ENCODE data around the gene KNL1.
"Not testable (repeated sequence)": the region's sequence is repeated elsewhere in the genome, so short reads cannot be mapped to it uniquely, and the experiment has no call there.

KNL1 gene

GRCh38 chr15:40562691-40563090 is 31.4 kb upstream of the KNL1 start:
- Histone ChIP-seq H3K36me3 (ENCODE audit: insufficient read depth, low read length) (peaks cover 4% of the 10 kb centered on the region; the same call in 1 of the 2 replicates), H3K4me3 (no peak overlapping the region), H3K27ac (no peak overlapping the region), H3K9me3 (ENCODE audit: low read depth, low read length) (no peaks in the 10 kb centered on the region), H3K9ac (ENCODE audit: insufficient read length) (no peak overlapping the region)
- DNase-seq (ENCODE audit: low read depth, low spot score) = no peak
- TF ChIP-seq POLR2AphosphoS5 (IDR thresholded peaks at IDR 0.05; ENCODE audit: borderline replicate concordance, low read depth, low read length) (no peak), FOXP2 (optimal IDR thresholded peaks at IDR 0.05; ENCODE audit: control extremely low read depth, extremely low read length, insufficient read depth) (no peak), EZH2 (IDR thresholded peaks at IDR 0.05) (no peak)

DNA sequence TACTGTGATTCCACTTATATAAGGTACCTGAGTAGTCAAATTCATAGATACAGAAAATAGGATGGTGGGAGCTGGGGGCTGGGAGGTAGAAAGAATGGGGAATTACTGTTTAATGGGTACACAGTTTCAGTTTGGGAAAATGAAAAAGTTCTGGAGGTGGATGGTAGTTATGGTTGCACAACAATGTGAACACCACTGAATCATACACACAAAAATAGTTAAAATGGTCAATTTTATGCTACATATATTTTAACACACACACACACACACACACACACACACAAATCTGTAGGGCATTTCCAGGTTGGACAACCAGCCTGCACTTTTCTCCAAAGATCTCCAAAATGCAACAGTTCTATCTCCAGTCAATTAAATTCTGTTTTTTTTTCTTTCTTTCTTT is 30.6 kb upstream of the KNL1 start:
- TF ChIP-seq POLR2AphosphoS5 (IDR thresholded peaks at IDR 0.05; ENCODE audit: borderline replicate concordance, low read depth, low read length) = no peak
- no peak for TF ChIP-seq FOXP2 (optimal IDR thresholded peaks at IDR 0.05; ENCODE audit: control extremely low read depth, extremely low read length, insufficient read depth)
- no peak for TF ChIP-seq EZH2 (IDR thresholded peaks at IDR 0.05)
- H3K9ac ChIP-seq (ENCODE audit: insufficient read length) = no peak overlapping the region
- peaks cover 4% of the 10 kb centered on the region; the same call in 1 of the 2 replicates for H3K36me3 ChIP-seq (ENCODE audit: insufficient read depth, low read length)
- H3K27ac ChIP-seq = no peak overlapping the region
- H3K4me3 ChIP-seq = no peak overlapping the region
- H3K9me3 ChIP-seq (ENCODE audit: low read depth, low read length) = no peaks in the 10 kb centered on the region
- DNase-seq (ENCODE audit: low read depth, low spot score) = no peak

- TF ChIP-seq POLR2AphosphoS5 (IDR thresholded peaks at IDR 0.05; ENCODE audit: borderline replicate concordance, low read depth, low read length) = peak; percentile 78
- TF ChIP-seq FOXP2 (optimal IDR thresholded peaks at IDR 0.05; ENCODE audit: control extremely low read depth, extremely low read length, insufficient read depth) = no peak
- H3K36me3 ChIP-seq (ENCODE audit: insufficient read depth, low read length) = peaks cover 4% of the 10 kb centered on the region; the same call in 1 of the 2 replicates
- H3K9me3 ChIP-seq (ENCODE audit: low read depth, low read length) = no peaks in the 10 kb centered on the region
- peak; percentile 87 for DNase-seq (ENCODE audit: low read depth, low spot score)
- no peak within 1 kb of the TSS for H3K27ac ChIP-seq
- H3K9ac ChIP-seq (ENCODE audit: insufficient read length) = peak within 1 kb of the TSS; percentile 85
- peak within 1 kb of the TSS; percentile 99 for H3K4me3 ChIP-seq
Observed at GRCh38 chr15:40564591-40565332, 29.3 kb upstream of the KNL1 start, which contains the start of gene CCDC32. Gene CCDC32, minus strand, starts transcription at chr15:40565042. Its CDS starts 2,027 bp downstream, at chr15:40563015.

DNA sequence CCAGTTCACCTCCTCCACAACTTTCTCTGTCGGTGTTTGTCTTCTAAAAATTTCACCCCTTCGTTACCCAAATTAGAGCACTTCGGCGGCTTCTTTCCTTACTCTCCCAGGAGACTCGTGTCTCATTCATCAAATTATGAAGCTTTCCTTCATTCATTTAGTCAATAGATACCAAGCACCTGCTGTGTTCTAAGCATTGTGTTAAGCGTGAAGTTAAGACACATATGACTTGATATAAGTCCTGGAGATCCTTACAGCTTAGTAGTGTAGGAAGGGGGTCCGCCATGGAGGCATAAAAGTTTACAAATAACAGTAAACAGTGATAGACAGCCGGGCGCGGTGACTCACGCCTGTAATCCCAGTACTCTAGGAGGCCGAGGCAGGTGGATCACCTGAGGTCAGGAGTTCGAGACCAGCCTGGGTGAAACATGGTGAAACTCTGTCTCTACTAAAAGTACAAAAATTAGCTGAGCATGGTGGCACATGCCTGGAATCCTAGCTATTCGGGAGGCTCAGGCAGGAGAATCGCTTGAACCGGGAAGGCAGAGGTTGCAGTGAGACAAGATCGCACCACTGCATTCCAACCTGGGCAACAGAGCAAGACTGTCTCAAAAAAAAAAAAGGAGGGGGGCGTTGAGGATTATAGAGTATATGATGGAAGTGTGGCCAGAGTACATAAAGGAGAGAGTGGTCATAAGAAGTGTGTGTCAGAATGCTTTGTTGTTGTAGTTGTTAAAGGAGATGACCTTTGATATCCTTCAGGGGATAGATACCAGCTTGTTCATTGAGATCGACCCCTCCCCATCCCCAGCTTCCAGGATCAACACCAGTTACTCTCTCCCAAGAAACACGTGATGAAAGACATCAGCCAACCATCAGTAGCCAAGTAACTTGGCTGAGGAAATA is 28.5 kb upstream of the KNL1 start:
- no peak for DNase-seq (ENCODE audit: low read depth, low spot score)
- no peak overlapping the region for H3K9ac ChIP-seq (ENCODE audit: insufficient read length)
- H3K4me3 ChIP-seq = peak overlapping the region; percentile 99
- H3K9me3 ChIP-seq (ENCODE audit: low read depth, low read length) = no peaks in the 10 kb centered on the region
- TF ChIP-seq POLR2AphosphoS5 (IDR thresholded peaks at IDR 0.05; ENCODE audit: borderline replicate concordance, low read depth, low read length) = no peak
- TF ChIP-seq FOXP2 (optimal IDR thresholded peaks at IDR 0.05; ENCODE audit: control extremely low read depth, extremely low read length, insufficient read depth) = no peak
- no peak for TF ChIP-seq EZH2 (IDR thresholded peaks at IDR 0.05)
- peaks cover 4% of the 10 kb centered on the region; the same call in 1 of the 2 replicates for H3K36me3 ChIP-seq (ENCODE audit: insufficient read depth, low read length)
- no peak overlapping the region for H3K27ac ChIP-seq

GRCh38 chr15:40567111-40567510 is 26.9 kb upstream of the KNL1 start:
- Histone ChIP-seq H3K4me3 (no peak overlapping the region), H3K36me3 (ENCODE audit: insufficient read depth, low read length) (peaks cover 9% of the 10 kb centered on the region; the same call in 1 of the 2 replicates), H3K27ac (no peak overlapping the region), H3K9me3 (ENCODE audit: low read depth, low read length) (no peaks in the 10 kb centered on the region), H3K9ac (ENCODE audit: insufficient read length) (no peak overlapping the region)
- DNase-seq (ENCODE audit: low read depth, low spot score) = no peak
- TF ChIP-seq FOXP2 (optimal IDR thresholded peaks at IDR 0.05; ENCODE audit: control extremely low read depth, extremely low read length, insufficient read depth) (no peak), EZH2 (IDR thresholded peaks at IDR 0.05) (no peak), POLR2AphosphoS5 (IDR thresholded peaks at IDR 0.05; ENCODE audit: borderline replicate concordance, low read depth, low read length) (no peak)

DNA sequence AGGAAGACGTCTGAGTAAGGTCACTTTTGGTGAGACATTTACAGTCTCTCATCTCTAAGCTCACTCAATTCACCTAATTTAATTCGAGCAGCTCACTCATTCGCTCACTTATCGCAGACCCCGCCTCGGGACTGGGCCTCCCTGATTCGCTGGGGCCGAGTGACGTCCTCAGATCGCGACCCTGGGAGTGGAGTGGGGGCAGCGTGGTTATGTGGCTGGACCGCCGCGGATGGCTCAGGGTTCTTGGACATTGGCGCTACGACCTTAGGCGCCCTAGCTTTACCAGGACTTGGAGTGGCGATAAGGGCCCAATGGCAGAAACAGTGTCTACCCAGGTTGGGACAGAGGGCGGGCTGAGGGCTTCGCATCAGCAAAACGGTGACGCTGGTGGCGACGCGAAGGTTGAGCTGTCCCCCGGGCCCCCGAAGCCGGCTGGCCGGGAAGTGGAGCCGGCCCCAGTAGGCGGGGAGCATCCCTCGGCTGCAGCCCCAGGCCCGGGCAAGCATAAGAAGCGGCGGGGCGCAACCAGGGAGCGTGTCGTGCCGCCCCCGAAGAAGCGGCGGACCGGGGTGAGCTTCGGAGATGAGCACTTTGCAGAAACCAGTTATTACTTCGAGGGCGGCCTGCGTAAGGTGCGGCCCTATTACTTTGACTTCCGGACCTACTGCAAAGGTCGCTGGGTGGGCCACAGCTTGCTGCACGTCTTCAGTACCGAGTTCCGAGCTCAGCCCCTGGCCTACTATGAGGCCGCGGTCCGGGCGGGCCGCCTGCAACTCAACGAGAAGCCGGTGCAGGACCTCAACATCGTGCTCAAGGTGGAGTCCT is 24.7 kb upstream of the KNL1 start, which contains the start of gene RPUSD2:
RPUSD2 (plus strand) TSS at position 171 of the 825 bp plus-strand sequence; CDS start at position 210, 39 bp downstream.
- Histone ChIP-seq H3K4me3 (peak within 1 kb of the TSS; percentile 86), H3K9me3 (ENCODE audit: low read depth, low read length) (no peaks in the 10 kb centered on the region), H3K9ac (ENCODE audit: insufficient read length) (peak within 1 kb of the TSS; percentile 84), H3K27ac (peak within 1 kb of the TSS; percentile 38; the same call in 1 of the 2 replicates), H3K36me3 (ENCODE audit: insufficient read depth, low read length) (peaks cover 25% of the 10 kb centered on the region)
- TF ChIP-seq POLR2AphosphoS5 (IDR thresholded peaks at IDR 0.05; ENCODE audit: borderline replicate concordance, low read depth, low read length) (peak; percentile 92; the same call in 1 of the 2 replicates), EZH2 (IDR thresholded peaks at IDR 0.05) (no peak), FOXP2 (optimal IDR thresholded peaks at IDR 0.05; ENCODE audit: control extremely low read depth, extremely low read length, insufficient read depth) (no peak)
- DNase-seq (ENCODE audit: low read depth, low spot score) = peak; percentile 44

- H3K27ac ChIP-seq = no peak overlapping the region
- no peak overlapping the region for H3K4me3 ChIP-seq
- no peaks in the 10 kb centered on the region for H3K9me3 ChIP-seq (ENCODE audit: low read depth, low read length)
- H3K36me3 ChIP-seq (ENCODE audit: insufficient read depth, low read length) = peaks cover 34% of the 10 kb centered on the region
- TF ChIP-seq POLR2AphosphoS5 (IDR thresholded peaks at IDR 0.05; ENCODE audit: borderline replicate concordance, low read depth, low read length) (no peak), FOXP2 (optimal IDR thresholded peaks at IDR 0.05; ENCODE audit: control extremely low read depth, extremely low read length, insufficient read depth) (no peak), EZH2 (IDR thresholded peaks at IDR 0.05) (no peak)
- H3K9ac ChIP-seq (ENCODE audit: insufficient read length) = no peak overlapping the region
- no peak for DNase-seq (ENCODE audit: low read depth, low spot score)
Observed at GRCh38 chr15:40575113-40575512, 18.9 kb upstream of the KNL1 start.

- H3K36me3 ChIP-seq (ENCODE audit: insufficient read depth, low read length) = peaks cover 26% of the 10 kb centered on the region
- not testable (repeated sequence) for DNase-seq (ENCODE audit: low read depth, low spot score)
Observed at GRCh38 chr15:40576914-40577313, 17.1 kb upstream of the KNL1 start.

More at GRCh38 chr15:40576914-40577313, 17.1 kb upstream of the KNL1 start:
- H3K9me3 ChIP-seq (ENCODE audit: low read depth, low read length); H3K4me3 ChIP-seq; H3K27ac ChIP-seq; H3K9ac ChIP-seq (ENCODE audit: insufficient read length): not testable (repeated sequence)
